Neural cell (in vitro differentiated cells): Measurements from ENCODE around the gene ANXA4.

ENCODE experiments used
- EP300 ChIP-seq: fragments of 450-650 bp; conservative IDR thresholded peaks from 2 replicates; pipeline ENCODE4 v1.6.1; 2014; ENCODE audit warnings: antibody characterized with exemption, mild to moderate bottlenecking, moderate library complexity; ENCODE audit not compliant: poor library complexity, severe bottlenecking
- POLR2AphosphoS5 ChIP-seq: IDR thresholded peaks from 2 replicates; pipeline ENCODE4 v1.6.1; 2012
- SMC3 ChIP-seq: fragments of 450-650 bp; conservative IDR thresholded peaks from 2 replicates; pipeline ENCODE4 v1.6.1; 2014; ENCODE audit warnings: antibody characterized with exemption, mild to moderate bottlenecking, moderate library complexity; ENCODE audit not compliant: poor library complexity
- TF ChIP-seq, protein P1 (sequence below): fragments of 450-650 bp; IDR thresholded peaks from 2 replicates; pipeline ENCODE4 v1.5.1; 2014; ENCODE audit warnings: antibody characterized with exemption, mild to moderate bottlenecking, moderate library complexity; ENCODE audit not compliant: poor library complexity, severe bottlenecking

DNA sequence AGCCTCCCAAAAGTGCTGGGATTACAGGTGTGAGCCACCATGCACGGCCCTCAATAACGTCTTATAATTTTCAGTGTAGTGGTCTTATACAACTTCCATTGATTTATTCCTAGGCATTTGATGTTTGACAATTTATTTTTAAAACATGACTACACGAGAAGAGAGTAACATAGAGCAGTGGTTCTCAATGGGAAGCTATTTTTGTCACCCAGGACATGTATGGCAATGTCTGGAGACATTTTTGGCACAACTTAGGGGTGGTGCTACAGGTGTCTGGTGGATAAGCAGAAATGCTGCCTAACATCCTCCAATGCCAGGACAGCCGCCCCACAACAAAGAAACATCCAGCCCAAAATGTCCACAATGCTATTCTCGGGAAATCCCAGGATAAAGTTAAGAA lies 12.7 kb upstream of the ANXA4 start:
- TF ChIP-seq, protein P1, sequence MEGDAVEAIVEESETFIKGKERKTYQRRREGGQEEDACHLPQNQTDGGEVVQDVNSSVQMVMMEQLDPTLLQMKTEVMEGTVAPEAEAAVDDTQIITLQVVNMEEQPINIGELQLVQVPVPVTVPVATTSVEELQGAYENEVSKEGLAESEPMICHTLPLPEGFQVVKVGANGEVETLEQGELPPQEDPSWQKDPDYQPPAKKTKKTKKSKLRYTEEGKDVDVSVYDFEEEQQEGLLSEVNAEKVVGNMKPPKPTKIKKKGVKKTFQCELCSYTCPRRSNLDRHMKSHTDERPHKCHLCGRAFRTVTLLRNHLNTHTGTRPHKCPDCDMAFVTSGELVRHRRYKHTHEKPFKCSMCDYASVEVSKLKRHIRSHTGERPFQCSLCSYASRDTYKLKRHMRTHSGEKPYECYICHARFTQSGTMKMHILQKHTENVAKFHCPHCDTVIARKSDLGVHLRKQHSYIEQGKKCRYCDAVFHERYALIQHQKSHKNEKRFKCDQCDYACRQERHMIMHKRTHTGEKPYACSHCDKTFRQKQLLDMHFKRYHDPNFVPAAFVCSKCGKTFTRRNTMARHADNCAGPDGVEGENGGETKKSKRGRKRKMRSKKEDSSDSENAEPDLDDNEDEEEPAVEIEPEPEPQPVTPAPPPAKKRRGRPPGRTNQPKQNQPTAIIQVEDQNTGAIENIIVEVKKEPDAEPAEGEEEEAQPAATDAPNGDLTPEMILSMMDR, result no peak
- TF ChIP-seq SMC3, result no peak
- no peak for TF ChIP-seq POLR2AphosphoS5
- TF ChIP-seq EP300, result no peak
